HG02981 (cell line): ENCODE measurements around the gene PCDH9.

Experiments used
- ATAC-seq: cut with Tn5 transposase; IDR thresholded peaks from one replicate; pipeline ENCODE4 v1.9.1; 2021; ENCODE audit warnings: mild to moderate bottlenecking, moderate library complexity; ENCODE audit not compliant: unreplicated experiment

The PCDH9 gene

DNA sequence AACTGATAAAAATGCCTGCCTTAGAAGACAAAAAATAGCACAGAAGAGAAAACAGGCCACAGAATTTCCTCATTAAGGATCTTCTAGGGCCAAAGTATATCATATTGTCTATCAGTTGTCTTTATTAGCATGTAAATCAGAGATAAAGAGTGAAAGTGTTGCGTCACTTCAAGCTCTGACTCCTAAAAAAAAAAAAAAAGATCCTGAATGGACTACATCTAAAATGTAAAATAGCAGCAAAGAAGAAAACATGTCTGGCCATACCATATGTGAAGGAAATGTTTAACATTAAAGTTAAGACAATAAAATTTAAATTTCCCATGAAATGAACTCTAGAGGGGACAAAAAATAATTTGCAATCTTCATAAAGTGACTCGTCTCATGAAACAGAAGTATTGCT lies 237.4 kb downstream of the PCDH9 start:
- ATAC-seq = no peak

DNA sequence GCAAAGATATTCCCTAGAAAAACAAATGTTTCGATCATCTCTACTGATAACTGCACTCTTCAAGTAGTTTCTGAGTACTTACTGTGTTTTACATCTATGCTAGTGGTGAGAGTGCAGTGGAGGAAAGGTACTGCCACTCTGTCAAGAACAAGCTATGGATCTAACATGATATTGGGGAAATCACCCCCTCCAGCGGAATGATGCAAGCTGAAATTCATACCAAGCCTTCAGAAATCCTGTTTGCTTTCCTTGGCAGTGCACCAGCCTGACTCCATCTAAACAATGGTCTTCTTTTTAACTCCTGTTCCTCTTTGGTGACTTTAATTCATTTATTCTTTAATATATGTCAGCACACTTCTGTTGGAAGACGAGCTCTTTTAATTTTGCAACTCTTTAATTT lies 238.0 kb downstream of the PCDH9 start:
- no peak for ATAC-seq

DNA sequence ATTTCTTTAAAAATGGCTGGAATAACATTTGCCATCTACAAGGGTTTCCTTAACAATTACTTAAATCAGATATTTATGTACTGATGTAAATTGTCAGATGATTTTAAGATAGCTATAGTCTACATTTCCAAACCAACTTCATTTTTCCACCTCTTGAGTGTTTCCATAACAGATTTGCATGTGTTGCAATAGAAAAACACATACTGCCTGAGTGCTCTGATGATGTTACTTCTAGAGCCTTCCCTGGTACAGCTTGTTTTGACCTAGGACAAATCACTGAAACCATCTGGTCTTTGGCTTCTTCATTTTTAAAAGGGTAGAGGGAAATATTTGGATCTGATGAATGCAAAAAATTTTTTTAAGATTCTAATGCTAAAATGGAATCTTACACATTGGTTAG lies 245.9 kb downstream of the PCDH9 start:
- no peak for ATAC-seq

DNA sequence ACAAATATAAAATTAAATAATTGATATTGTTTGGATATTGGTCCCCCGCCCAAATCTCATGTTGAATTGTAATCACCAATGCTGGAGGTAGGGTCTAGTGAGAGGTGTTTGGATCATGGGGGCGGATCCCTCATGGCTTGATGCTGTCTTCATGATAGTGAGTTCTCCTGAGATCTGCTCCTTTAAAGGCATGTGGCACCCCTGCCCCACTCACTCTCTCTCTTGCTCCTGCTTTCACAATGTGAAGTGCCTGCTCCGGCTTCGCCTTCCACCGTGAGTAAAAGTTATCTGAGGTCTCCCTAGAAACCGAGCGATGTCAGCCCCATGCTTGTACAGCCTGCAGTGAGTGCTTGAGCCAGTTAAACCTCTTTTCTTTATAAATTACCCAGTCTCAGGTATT lies 248.2 kb downstream of the PCDH9 start:
- no peak for ATAC-seq

DNA sequence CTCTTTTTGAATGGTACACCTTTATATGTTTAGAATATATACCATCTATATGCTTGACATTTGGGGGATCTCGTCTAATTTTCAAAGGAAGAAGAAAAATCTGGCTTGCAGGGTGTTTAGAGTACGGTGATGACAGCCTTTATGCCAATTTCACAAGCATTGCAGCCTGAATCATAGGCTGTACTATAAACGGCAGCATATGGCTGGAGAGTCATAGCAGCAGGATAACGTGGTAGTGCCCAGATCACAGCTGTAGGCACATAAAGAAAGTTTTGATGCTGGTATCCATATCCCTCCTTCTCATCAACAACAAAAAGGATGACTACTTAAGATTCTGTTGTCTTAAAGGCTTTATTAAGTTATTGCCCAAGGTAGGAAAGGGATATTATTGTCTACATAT lies 253.0 kb downstream of the PCDH9 start:
- no peak for ATAC-seq

DNA sequence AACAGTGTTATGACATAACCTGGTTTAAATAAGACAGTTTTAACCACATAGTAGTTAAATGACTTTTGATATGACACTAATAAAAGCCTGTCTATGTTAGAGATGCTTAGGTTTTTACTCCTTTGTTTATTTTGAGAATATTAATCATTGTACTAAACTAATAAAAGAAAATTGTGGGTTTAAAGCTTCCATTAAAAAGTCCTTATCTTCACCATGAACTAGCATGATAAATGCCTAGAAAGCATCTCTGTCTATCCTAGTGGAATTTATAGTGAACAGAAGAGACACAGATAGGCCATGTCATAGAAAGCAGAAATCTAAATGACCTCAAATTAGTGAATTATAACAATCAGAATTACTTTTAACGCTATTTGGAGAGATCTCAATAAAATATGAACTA lies 255.2 kb downstream of the PCDH9 start:
- ATAC-seq = no peak

DNA sequence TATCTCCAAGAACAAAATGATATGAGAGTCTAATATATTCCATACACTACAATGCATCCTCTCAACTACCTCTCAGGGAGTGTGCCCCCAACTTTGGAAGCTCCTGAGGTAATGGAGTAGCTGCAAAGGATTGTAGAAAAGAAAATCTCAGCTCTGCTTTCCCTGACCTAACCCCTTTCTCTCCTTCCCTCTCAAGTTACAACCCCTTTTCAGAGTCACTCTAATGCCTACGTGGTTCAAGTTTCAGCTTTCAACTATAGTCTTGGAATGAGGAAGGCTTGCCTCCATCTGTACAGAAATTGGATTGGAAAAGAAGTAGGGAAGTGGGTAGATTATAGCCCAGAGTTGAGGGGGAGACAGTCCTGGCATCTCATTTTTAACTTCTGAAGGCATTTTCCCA lies 256.0 kb downstream of the PCDH9 start:
- ATAC-seq = no peak

DNA sequence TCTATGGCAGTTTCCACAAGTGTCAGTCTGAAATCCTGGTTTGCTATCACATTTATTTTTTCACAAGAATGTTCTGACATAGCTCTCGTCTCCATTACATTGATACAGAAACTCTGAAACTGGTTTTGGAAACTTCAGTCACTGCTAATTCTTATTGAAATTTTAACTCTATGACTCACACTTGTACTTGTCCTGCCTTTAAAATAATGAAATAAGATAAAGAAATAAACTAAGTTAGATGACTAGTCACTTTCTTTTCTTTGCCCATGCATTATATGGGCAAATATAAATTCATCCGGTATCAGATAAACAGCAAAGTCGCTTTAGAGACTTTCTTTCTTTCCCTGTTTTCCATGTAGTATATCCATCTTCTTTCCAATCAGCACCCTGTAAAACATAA lies 257.5 kb downstream of the PCDH9 start:
- no peak for ATAC-seq

DNA sequence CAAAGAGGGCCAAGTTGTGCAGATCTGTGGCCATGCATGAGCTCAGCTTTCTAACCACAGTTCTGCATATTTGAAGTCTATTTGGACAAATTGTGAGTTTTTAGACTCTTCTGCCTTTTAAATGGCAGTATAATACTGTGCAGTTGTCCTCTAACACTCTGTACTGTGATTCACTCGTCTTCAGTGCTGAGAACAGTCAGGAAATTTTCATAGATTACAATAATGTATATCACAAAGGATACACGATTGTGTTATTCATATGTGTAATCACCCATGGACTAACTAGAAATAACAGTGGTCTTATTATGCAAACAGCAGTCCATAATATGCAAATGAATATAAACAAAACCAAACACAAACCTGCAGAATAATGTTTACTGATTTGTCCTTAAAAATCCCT lies 259.1 kb downstream of the PCDH9 start:
- ATAC-seq = no peak

DNA sequence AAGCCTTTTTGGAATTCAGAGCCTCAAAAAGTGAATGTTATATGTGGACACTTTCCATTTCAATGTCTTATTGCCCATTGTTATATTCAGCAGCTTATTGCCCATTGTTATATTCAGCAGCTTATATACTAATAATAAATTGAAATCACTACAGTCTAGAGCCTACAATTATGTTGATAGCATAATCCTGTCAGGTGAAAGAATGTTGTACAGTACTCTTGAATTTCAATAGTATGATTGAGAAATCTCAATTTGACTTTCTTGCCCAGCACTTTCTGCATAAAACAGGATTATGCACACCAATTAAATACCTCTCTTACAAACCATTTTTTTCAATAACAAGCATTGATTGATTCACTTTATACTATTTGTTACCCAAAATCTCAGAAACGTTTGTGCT lies 260.8 kb downstream of the PCDH9 start:
- ATAC-seq = no peak

DNA sequence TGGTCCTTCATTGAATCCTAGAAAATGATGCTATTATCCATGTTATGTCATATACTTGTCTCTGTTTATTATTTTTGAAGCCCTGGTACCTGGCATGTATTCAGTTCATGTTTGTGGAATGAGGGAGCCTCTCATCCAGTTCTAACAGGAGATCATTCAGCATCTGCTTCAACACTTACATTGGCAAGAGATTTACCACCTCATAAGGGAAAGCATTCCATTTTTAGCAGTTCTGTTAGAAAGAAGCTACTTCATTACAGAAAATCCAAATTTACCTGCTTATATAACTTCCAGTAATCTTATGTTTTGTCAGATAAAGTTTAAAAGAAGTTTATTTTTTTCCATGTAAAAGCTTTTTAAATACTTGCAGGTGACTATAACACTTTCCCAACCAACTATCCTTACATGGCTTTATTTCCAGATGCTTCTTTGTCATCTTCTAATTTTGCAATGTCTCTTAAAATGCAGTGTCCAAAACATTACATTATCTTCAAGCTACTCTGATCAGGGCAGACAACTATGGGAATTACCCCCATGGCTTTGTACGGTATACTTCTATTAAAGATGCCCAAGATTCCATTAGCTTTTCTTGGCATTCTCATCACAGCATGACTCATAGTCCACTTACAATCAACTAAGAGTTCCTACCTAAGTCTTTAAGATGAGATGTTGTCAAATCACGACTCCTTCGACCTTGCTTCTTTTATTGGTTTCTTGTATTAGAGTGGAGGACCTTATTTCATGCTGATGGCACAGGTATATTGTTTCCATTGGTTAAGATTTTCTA lies 262.1 kb downstream of the PCDH9 start:
- no peak for ATAC-seq

DNA sequence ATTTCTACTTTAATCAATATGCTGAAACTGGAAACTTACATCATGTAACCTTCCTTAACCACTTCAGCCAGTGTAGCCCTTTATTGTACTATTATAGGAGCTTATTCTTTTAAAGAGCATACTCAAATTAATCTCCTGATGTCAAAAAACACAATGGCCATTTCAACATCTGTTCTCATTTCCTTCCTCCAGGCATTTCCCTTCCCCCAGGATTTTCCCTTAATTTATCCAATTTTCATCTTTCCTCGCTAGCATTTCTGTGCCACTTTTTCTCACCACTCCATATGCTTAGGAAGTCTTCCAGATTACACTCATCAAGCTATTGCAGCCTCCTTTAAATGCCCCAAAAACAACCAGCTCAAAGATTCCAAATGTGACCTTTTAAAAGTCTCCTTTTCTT lies 265.0 kb downstream of the PCDH9 start:
- ATAC-seq = no peak

DNA sequence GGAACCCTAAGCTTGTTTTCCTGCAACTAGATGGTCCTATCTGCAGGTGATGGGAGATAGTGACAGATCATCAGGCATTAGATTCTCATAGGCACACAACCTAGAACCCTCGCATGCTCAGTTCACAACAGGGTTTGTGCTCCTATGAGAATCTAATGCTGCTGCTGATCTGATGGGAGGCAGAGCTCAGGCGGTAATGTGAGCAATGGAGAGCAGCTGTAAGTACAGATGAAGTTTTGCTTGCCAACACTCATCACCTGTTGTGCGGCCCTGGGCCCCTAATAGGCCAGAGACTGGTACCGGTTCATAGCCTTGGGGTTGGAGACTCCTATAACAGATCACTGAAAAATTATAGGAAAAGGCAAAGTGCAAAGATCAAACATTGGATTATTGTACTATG lies 267.2 kb downstream of the PCDH9 start:
- ATAC-seq = no peak

DNA sequence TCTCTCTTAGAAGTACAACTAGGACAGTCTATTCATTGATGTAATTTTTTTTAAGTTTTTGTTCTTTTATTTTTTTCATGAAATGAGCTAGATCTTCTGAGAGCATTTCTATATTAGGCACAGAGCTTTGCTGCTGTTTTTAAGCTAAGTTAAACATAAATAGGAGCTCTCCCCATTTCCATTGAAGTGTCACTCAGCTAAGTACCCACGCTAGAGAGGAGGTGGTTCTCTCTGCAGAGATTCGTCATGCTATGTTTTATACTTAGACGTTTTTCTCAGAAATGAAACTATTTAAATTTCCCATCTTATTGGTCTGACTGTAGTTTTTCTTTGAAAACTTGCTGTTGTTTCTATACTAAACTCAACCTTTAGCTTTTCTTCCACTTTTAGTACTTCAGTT lies 271.5 kb downstream of the PCDH9 start:
- no peak for ATAC-seq

DNA sequence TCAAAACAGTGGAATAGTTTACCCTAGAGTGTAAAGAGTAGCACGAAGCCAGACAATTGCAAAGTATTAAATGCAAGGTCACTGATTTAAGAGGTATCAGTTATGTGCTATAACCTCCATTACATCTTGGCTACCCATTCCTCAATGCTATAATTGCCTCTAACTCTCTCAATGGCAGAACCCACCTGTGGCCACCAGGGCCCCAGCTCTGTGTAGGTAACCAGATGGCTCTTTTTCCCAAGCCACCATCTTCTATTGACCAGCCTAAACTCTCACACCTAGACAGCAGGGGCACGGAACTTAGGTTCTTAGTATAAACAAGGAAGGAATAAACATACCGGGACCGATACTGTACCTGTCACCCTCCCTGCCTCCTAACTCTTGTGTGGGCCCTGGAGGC lies 277.6 kb downstream of the PCDH9 start:
- no peak for ATAC-seq

DNA sequence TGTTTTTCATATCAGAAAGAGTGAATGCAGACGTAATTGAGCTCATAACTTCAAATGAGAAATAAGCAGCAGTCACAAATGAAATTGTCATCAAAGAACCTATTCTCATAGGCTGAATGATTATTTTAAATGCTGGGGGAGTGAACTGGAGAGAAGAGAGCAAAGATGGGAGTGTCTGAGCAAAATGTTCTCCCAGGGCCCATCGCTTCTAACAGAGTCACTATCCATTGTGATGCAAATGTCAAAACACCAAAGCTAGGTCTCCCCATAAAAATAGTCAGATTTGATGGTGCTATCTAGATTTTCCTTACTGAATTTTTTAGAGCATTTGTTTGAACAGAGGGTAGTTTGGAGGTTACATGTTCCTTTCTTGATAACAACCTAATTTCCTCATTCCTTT lies 278.7 kb downstream of the PCDH9 start:
- ATAC-seq = no peak

DNA sequence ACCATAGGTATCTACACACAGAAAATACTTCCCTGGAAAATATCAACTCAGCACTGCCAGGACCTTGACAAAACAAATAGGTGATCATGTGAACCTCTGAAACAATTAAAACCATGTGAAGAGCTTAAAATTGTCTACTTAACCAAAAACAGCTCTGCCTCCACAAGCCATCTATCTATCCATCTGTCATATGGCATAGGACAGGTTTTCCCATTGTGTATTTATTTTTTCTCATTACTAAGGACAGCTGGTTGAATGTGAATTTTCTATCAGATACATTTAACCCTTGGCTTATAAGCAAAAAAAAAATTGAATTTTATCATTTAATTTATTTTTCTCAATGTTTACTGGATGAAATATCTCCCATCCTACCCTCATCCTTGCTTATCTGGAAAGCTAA lies 279.5 kb downstream of the PCDH9 start:
- ATAC-seq = no peak

DNA sequence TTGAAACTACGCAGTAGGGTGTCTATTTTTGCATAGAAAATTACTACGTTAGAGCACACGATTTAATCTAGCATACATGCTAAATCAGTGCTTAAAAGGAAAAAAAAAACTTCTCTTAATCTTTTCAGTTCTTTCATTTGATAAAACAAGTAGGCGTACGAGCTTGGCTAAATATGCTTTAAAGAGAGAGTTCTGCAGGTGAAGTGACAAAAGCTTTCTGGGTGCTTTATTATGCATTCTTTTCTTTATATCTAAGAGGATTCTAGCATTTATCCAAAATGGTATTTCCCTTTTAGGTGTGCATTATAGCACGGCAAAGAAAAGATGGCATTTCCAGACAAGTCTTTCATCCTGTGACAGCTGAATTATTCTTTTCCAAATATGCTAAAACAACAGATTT lies 281.2 kb downstream of the PCDH9 start:
- no peak for ATAC-seq

DNA sequence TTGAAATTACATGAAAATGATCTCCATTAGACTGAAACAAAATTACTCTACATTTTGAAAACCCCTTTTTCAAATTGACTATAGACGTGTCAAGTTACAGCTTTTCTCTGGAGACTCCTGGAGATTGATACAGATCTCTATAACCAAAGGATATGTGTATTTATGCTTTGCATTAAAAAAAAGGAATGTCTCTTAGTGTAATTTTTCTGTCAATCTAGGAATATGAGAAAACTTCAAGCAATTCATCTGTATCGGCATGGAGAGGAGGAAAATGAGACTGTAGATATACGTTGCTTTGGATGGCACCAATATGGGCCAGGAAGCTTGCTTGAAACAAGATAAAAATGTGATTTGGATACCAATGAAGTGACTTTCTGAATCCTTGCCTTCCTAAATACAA lies 286.6 kb downstream of the PCDH9 start:
- no peak for ATAC-seq

DNA sequence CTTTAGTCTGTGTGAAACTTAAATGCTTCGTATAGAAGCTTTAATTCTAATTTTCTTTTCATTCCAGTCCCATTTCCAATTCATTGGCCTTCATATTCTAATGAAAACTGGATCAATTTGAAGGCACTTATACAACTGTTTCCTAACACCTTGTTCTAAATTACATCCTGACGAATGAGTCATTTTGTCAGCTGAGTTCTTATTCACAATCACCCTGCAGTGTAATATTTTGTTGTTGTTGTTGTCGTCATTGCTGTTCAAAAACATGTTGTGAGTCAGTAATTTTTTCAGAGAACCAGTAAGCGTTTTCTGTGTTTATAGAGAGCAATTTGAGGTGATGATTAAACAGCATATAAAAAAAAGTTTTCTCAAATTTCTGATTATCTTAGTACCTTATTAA lies 290.0 kb downstream of the PCDH9 start:
- ATAC-seq = no peak

DNA sequence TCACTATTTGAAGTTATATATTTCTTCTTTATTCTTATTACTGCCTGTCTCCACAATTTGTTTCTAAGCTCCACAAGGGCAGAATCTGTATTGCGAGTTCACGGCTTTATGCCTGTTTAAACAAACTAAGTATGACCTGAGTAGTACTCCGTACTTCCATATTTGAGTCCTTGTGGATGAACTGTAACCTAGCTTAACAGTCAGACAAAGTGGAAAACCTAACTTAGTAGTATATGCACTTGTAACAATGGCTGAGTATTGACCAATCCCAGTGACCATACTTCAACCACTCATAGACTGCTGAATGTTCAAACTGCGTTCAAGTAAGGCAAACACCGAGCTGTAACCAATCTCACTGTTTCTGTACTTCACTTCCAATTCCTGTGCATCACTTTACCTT lies 292.7 kb downstream of the PCDH9 start:
- ATAC-seq = no peak

DNA sequence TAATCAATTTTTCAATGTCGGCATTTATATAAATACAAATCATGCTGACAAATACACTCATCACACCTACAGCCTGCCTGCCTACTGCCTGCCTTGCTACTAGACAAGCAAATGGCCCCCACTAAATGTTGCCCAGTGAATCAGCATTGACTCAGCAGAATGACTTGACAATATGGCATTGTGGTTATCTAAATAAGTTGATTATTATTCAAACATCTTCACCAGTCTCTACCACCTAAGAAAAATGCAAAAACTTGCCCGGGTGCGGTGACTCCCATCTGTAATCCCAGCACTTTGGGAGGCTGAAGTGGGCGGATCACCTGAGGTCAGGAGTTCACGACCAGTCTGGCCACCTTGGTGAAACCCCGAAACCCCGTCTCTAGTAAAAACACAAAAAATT lies 296.1 kb downstream of the PCDH9 start:
- ATAC-seq = no peak

DNA sequence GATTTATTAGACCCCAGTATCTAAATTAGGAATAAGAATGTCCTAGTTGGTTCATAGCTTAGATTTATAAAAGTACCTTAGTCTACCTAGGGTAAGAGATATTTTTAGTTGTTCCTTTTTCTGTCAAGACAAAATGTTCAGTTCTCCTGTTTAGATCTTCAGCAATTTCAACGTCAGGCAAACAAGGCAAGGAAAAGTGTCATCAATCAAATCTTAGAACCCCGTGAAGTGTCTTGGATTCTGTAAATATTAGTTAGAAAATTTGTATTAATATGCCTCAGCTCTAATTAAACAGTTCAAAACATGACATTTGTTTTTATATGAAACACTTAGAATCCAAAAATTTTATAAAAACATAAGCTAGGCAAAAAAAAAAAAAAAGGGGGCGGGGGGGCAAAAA lies 296.6 kb downstream of the PCDH9 start:
- no peak for ATAC-seq
